Urinary bladder (tissue), 4 donors: ENCODE results near the gene NRF1. TPM values are rescaled to one million over a fixed set of nuclear protein-coding genes. Genes with fewer than 3 reads are reported as not detected.

Experiments used
- DNase-seq: peaks from one replicate; pipeline ENCODE4 v3.0.0-alpha.2; 2015; ENCODE audit errors: extremely low spot score
- H3K27ac ChIP-seq: one replicate; pipeline ENCODE4 v1.5.1; 2013; ENCODE audit warnings: low read depth, mild to moderate bottlenecking, moderate library complexity
- H3K36me3 ChIP-seq: one replicate; pipeline ENCODE4 v1.6.1; 2013; ENCODE audit warnings: mild to moderate bottlenecking, moderate library complexity; ENCODE audit not compliant: insufficient read depth
- H3K4me1 ChIP-seq: one replicate; pipeline ENCODE4 v1.6.1; 2013; ENCODE audit warnings: mild to moderate bottlenecking, moderate library complexity; ENCODE audit not compliant: insufficient read depth
- H3K4me3 ChIP-seq: one replicate; pipeline ENCODE4 v1.5.1; 2013; ENCODE audit warnings: low read depth, low read length
- WGBS: extraction: QIAGEN DNeasy Blood & Tissue Kit; methylation state at CpG from one replicate; pipeline ENCODE4 v1.1.7; 2013; 5-methylcytosine and 5-hydroxymethylcytosine counted together
- polyA plus RNA-seq: library from polyadenylated mRNA; stranded (reverse); fragments of 200-250 nt; gene quantifications from one replicate; pipeline ENCODE4 v1.2.3, GENCODE V29; 2013
- total RNA-seq: library from RNA; depleted of rRNA; stranded (reverse); fragments of >200 nt; gene quantifications from one replicate; pipeline ENCODE4 v1.2.3, GENCODE V29; 2014
- donor health status: healthy with polysubstance abuse.
- donor health status: healthy.

NRF1 gene
- total and polyA plus RNA-seq, 2 donors = 12.8 to 23.9 TPM

GRCh38 chr7:129752760-129753159 is 141.2 kb downstream of the NRF1 start:
- WGBS = 95% methylated on average over 6 of the region's 6 CpGs
- H3K36me3 ChIP-seq = no peaks in the 10 kb centered on the region
- no peak overlapping the region for H3K4me3 ChIP-seq

GRCh38 chr7:129754406-129754805 is 142.9 kb downstream of the NRF1 start:
- no peak for DNase-seq
- H3K36me3 ChIP-seq = no peaks in the 10 kb centered on the region
- no peaks in the 10 kb centered on the region for H3K4me1 ChIP-seq
- no peak overlapping the region for H3K27ac ChIP-seq
- 98% methylated on average over 2 of the region's 2 CpGs for WGBS
- no peak overlapping the region for H3K4me3 ChIP-seq

More at GRCh38 chr7:129752760-129753159, 141.2 kb downstream of the NRF1 start:
- no peak for DNase-seq
- Histone ChIP-seq H3K4me1 (no peaks in the 10 kb centered on the region), H3K27ac (no peak overlapping the region)

GRCh38 chr7:129757991-129758390 is 146.5 kb downstream of the NRF1 start:
- Histone ChIP-seq H3K4me3 (no peak overlapping the region), H3K36me3 (no peaks in the 10 kb centered on the region), H3K27ac (no peak overlapping the region), H3K4me1 (no peaks in the 10 kb centered on the region)
- no peak for DNase-seq
- WGBS = 93% methylated on average over 5 of the region's 5 CpGs

- 91% methylated on average over 52 of the region's 52 CpGs for WGBS
- DNase-seq = no peak
- H3K36me3 ChIP-seq = no peaks in the 10 kb centered on the region
- H3K4me1 ChIP-seq = no peaks in the 10 kb centered on the region
- no peak overlapping the region for H3K4me3 ChIP-seq
- H3K27ac ChIP-seq = no peak overlapping the region
These were observed 151.0 kb downstream of the NRF1 start for GRCh38 chr7:129762387-129762969.

- H3K4me1 ChIP-seq = no peaks in the 10 kb centered on the region
- WGBS = 71% methylated on average over 7 of the region's 7 CpGs
- no peak overlapping the region for H3K27ac ChIP-seq
- DNase-seq = no peak
- no peak overlapping the region for H3K4me3 ChIP-seq
- no peaks in the 10 kb centered on the region for H3K36me3 ChIP-seq
These were observed 152.9 kb downstream of the NRF1 start for GRCh38 chr7:129764247-129765084.

- 88% methylated on average over 3 of the region's 3 CpGs for WGBS
- no peak for DNase-seq
- Histone ChIP-seq H3K36me3 (no peaks in the 10 kb centered on the region), H3K27ac (no peak overlapping the region), H3K4me1 (no peaks in the 10 kb centered on the region), H3K4me3 (no peak overlapping the region)
These were observed 153.8 kb downstream of the NRF1 start for GRCh38 chr7:129765352-129765751.

GRCh38 chr7:129767120-129768015 is 155.8 kb downstream of the NRF1 start:
- Histone ChIP-seq H3K36me3 (no peaks in the 10 kb centered on the region), H3K4me3 (no peak overlapping the region), H3K27ac (no peak overlapping the region), H3K4me1 (no peaks in the 10 kb centered on the region)
- WGBS = 87% methylated on average over 12 of the region's 12 CpGs
- DNase-seq = no peak

GRCh38 chr7:129768614-129769399 is 157.3 kb downstream of the NRF1 start:
- Histone ChIP-seq H3K4me1 (no peaks in the 10 kb centered on the region), H3K36me3 (no peaks in the 10 kb centered on the region), H3K4me3 (no peak overlapping the region), H3K27ac (no peak overlapping the region)
- DNase-seq = no peak
- WGBS = 86% methylated on average over 17 of the region's 17 CpGs

GRCh38 chr7:129769400-129769774 is 157.9 kb downstream of the NRF1 start:
- Histone ChIP-seq H3K4me3 (no peak overlapping the region), H3K27ac (no peak overlapping the region), H3K4me1 (no peaks in the 10 kb centered on the region), H3K36me3 (no peaks in the 10 kb centered on the region)
- no peak for DNase-seq
- 93% methylated on average over 9 of the region's 9 CpGs for WGBS

- H3K4me3 ChIP-seq = no peak overlapping the region
- no peaks in the 10 kb centered on the region for H3K36me3 ChIP-seq
- DNase-seq = no peak
- no peak overlapping the region for H3K27ac ChIP-seq
- 81% methylated on average over 21 of the region's 21 CpGs for WGBS
- H3K4me1 ChIP-seq = no peaks in the 10 kb centered on the region
These were observed 158.6 kb downstream of the NRF1 start for GRCh38 chr7:129769866-129770808.

- Histone ChIP-seq H3K4me3 (no peak overlapping the region), H3K4me1 (no peaks in the 10 kb centered on the region), H3K27ac (no peak overlapping the region), H3K36me3 (no peaks in the 10 kb centered on the region)
- no peak for DNase-seq
- 85% methylated on average over 19 of the region's 19 CpGs for WGBS
These were observed 159.8 kb downstream of the NRF1 start for GRCh38 chr7:129771201-129771927.
